Prostate gland (tissue), 2 donors: ENCODE results near the gene AIP.

Experiments
- CTCF ChIP-seq, 4 experiments: fragments of 200-600 bp in 2 of 4; fragments of 450-650 bp in 2 of 4; sonication (generic) in 2 of 4; IDR thresholded peaks; 1 replicate in 3 of 4; 2 replicates in 1 of 4; pipeline ENCODE4 v1.5.1; 2016 to 2019; ENCODE audit warnings: antibody characterized with exemption in 4 of 4, mild to moderate bottlenecking in 2 of 4, moderate library complexity in 2 of 4
- POLR2AphosphoS5 ChIP-seq: sonication (generic); formaldehyde crosslinking; IDR thresholded peaks from one replicate; pipeline ENCODE4 v1.6.1; 2017; ENCODE audit warnings: antibody characterized with exemption

- TF ChIP-seq CTCF (IDR thresholded peaks at IDR 0.05), result peak; percentile 89 to 99 (median 98)
- TF ChIP-seq POLR2AphosphoS5, result peak; percentile 92
Measured at GRCh38 chr11:67505605-67506396, 23.0 kb downstream of the AIP start.
